DOHH2 (cell line): ENCODE measurements around the gene UROC1.
A peak's percentile ranks its signal among the peaks of the same experiment; 100 is the strongest.

ENCODE experiments used
- H3F3A ChIP-seq: fragments of 200-600 bp; sonication (generic), shearing (Covaris generic); 2 replicates; pipeline ENCODE4 v1.6.0; 2016; ENCODE audit warnings: antibody characterized with exemption, mild to moderate bottlenecking; ENCODE audit not compliant: control insufficient read depth, insufficient read depth
- H3K27ac ChIP-seq: fragments of 200-600 bp; sonication (generic); 2 replicates; pipeline ENCODE4 v1.5.1; 2014; ENCODE audit warnings: low read depth, mild to moderate bottlenecking, low read length, moderate library complexity
- H3K27me3 ChIP-seq: fragments of 200-600 bp; sonication (generic); 2 replicates; pipeline ENCODE4 v1.6.1; 2014; ENCODE audit warnings: mild to moderate bottlenecking, low read length, mixed read lengths; ENCODE audit not compliant: control insufficient read depth
- H3K36me3 ChIP-seq: fragments of 200-600 bp; sonication (generic); 2 replicates; pipeline ENCODE4 v1.6.1; 2014; ENCODE audit warnings: mild to moderate bottlenecking, low read length, moderate library complexity, mixed read lengths; ENCODE audit not compliant: control insufficient read depth
- H3K4me1 ChIP-seq: fragments of 200-600 bp; sonication (generic); 2 replicates; pipeline ENCODE4 v1.6.1; 2014; ENCODE audit warnings: mild to moderate bottlenecking, low read length, mixed read lengths; ENCODE audit not compliant: control insufficient read depth
- H3K4me2 ChIP-seq: fragments of 200-600 bp; sonication (generic); 2 replicates; pipeline ENCODE4 v1.6.0; 2014; ENCODE audit warnings: mild to moderate bottlenecking, low read length, moderate library complexity
- H3K4me3 ChIP-seq: fragments of 200-600 bp; sonication (generic); 2 replicates; pipeline ENCODE4 v1.5.1; 2014; ENCODE audit warnings: mild to moderate bottlenecking, low read length, mixed read lengths
- H3K79me2 ChIP-seq: fragments of 200-600 bp; sonication (generic); 2 replicates; pipeline ENCODE4 v1.6.1; 2014; ENCODE audit warnings: mild to moderate bottlenecking, low read length, mixed read lengths; ENCODE audit not compliant: control insufficient read depth
- H3K9me2 ChIP-seq: fragments of 200-600 bp; sonication (generic); replicated peaks from 2 replicates; pipeline ENCODE4 v1.6.1; 2014; ENCODE audit warnings: mild to moderate bottlenecking, low read length, mixed read lengths; ENCODE audit not compliant: control insufficient read depth
- H3K9me3 ChIP-seq: fragments of 200-600 bp; sonication (generic); 2 replicates; pipeline ENCODE4 v1.6.1; 2014; ENCODE audit warnings: antibody characterized with exemption, low read length, mixed read lengths; ENCODE audit not compliant: control insufficient read depth, insufficient read depth
- H4K20me1 ChIP-seq: fragments of 200-600 bp; sonication (generic); 2 replicates; pipeline ENCODE4 v1.6.0; 2014; ENCODE audit warnings: low read depth, mild to moderate bottlenecking, antibody characterized with exemption, low read length, moderate library complexity; ENCODE audit not compliant: control insufficient read depth, insufficient read depth
- EZH2phosphoT487 ChIP-seq: fragments of 200-600 bp; sonication (generic); IDR thresholded peaks from 2 replicates; pipeline ENCODE4 v1.6.1; 2017; ENCODE audit warnings: borderline replicate concordance, mild to moderate bottlenecking, antibody characterized with exemption, low read length, moderate library complexity, mixed read lengths
- TF ChIP-seq, protein P1 (sequence below): fragments of 200-600 bp; sonication (generic); IDR thresholded peaks from one replicate; pipeline ENCODE4 v1.5.1; 2014; ENCODE audit warnings: antibody characterized with exemption, mild to moderate bottlenecking, low read depth, low read length; ENCODE audit not compliant: poor library complexity, severe bottlenecking

The UROC1 gene

DNA sequence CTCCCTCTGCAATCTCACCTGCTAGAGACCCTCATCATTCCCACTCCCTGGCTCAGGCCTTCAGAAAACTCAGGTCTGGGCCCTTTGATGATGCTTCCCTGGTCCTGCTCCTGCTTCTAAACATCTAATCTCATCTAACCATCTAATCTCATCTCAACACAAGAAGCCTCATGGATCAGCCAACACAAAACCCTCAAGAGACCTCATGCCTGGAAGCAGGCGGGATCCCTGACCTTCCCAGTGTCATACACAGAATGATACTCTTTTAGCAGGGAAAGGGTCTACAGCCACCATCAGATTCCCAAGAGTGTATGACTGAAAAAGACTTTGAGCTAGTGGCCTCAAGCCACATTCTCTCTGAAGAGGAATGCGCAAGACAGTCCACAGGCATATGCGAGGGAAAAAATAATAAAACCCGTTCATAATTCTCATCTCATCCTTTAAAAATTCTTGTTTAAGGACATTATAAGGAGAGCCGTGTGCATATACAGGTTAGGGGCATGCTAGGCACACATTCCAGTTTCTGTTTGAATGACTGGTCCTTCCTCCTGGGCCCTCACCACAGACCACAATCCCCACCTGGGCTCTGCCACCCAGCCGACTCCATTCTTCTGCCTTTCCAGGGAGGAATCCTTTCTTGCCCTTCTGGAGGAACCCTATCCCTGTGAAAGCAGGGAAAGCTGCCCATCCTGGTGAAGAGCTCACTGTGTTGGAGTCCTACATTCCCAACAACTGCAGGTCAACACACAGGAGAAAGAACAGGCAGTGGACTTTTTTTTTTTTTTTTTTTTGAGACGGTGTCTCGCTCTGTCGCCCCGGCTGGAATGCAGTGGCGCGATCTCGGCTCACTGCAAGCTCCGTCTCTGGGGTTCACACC is 44.0 kb downstream of the UROC1 start:
- H3K4me2 ChIP-seq = peak overlapping the region; percentile 62
- H3K27me3 ChIP-seq = no peaks in the 10 kb centered on the region
- TF ChIP-seq, protein P1, sequence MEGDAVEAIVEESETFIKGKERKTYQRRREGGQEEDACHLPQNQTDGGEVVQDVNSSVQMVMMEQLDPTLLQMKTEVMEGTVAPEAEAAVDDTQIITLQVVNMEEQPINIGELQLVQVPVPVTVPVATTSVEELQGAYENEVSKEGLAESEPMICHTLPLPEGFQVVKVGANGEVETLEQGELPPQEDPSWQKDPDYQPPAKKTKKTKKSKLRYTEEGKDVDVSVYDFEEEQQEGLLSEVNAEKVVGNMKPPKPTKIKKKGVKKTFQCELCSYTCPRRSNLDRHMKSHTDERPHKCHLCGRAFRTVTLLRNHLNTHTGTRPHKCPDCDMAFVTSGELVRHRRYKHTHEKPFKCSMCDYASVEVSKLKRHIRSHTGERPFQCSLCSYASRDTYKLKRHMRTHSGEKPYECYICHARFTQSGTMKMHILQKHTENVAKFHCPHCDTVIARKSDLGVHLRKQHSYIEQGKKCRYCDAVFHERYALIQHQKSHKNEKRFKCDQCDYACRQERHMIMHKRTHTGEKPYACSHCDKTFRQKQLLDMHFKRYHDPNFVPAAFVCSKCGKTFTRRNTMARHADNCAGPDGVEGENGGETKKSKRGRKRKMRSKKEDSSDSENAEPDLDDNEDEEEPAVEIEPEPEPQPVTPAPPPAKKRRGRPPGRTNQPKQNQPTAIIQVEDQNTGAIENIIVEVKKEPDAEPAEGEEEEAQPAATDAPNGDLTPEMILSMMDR = no peak
- TF ChIP-seq EZH2phosphoT487 = no peak
- peaks cover 66% of the 10 kb centered on the region for H3K79me2 ChIP-seq
- H3K36me3 ChIP-seq = peaks cover 62% of the 10 kb centered on the region
- peaks cover 22% of the 10 kb centered on the region for H4K20me1 ChIP-seq
- peaks cover 26% of the 10 kb centered on the region for H3K4me1 ChIP-seq
- H3K9me2 ChIP-seq = no peaks in the 10 kb centered on the region
- no peak overlapping the region for H3K27ac ChIP-seq
- no peaks in the 10 kb centered on the region for H3K9me3 ChIP-seq
- peak overlapping the region; percentile 78 for H3K4me3 ChIP-seq
- H3F3A ChIP-seq = 0 out of 2 replicates have a peak, but pooled peaks cover 2% of the 10 kb centered on the region

- no peak overlapping the region for H3K27ac ChIP-seq
- no peaks in the 10 kb centered on the region for H3K9me2 ChIP-seq
- peaks cover 77% of the 10 kb centered on the region for H3K79me2 ChIP-seq
- H3K27me3 ChIP-seq = no peaks in the 10 kb centered on the region
- peaks cover 73% of the 10 kb centered on the region for H3K36me3 ChIP-seq
- TF ChIP-seq EZH2phosphoT487 = no peak
- TF ChIP-seq, protein P1 = no peak
- H3K9me3 ChIP-seq = no peaks in the 10 kb centered on the region
- peak overlapping the region; percentile 62 for H3K4me2 ChIP-seq
- H3K4me1 ChIP-seq = peaks cover 26% of the 10 kb centered on the region
- H3K4me3 ChIP-seq = peak overlapping the region; percentile 78
- H3F3A ChIP-seq = no peaks in the 10 kb centered on the region
- peaks cover 25% of the 10 kb centered on the region for H4K20me1 ChIP-seq
Observed at GRCh38 chr3:126472277-126473006, 45.1 kb downstream of the UROC1 start.

GRCh38 chr3:126469479-126469878 is 48.1 kb downstream of the UROC1 start:
- H3K4me2 ChIP-seq = no peak overlapping the region
- peaks cover 25% of the 10 kb centered on the region for H4K20me1 ChIP-seq
- no peaks in the 10 kb centered on the region for H3K9me2 ChIP-seq
- no peaks in the 10 kb centered on the region for H3K9me3 ChIP-seq
- peaks cover 20% of the 10 kb centered on the region for H3K4me1 ChIP-seq
- H3K27me3 ChIP-seq = no peaks in the 10 kb centered on the region
- no peak for TF ChIP-seq EZH2phosphoT487
- TF ChIP-seq, protein P1 = no peak
- no peak overlapping the region for H3K4me3 ChIP-seq
- H3K27ac ChIP-seq = no peak overlapping the region
- no peaks in the 10 kb centered on the region for H3F3A ChIP-seq
- H3K36me3 ChIP-seq = peaks cover 96% of the 10 kb centered on the region
- peaks cover 79% of the 10 kb centered on the region for H3K79me2 ChIP-seq
